Calu3 (cell line): ENCODE measurements around the gene NTF3. TPM values are rescaled to one million over a fixed set of nuclear protein-coding genes. Genes with fewer than 3 reads are reported as not detected.

Experiments
- BruUV-seq: library from RNA; stranded (reverse); fragments of 400-500 nt; replicated peaks from 2 replicates; lab custom pipeline; 2021; lab: Mats Ljungman, UMichigan
- CTCF ChIA-PET: fragments of 300-600 bp; sonication (Branson Sonifier 250); formaldehyde crosslinking; loops from one replicate; lab custom pipeline; 2022; ENCODE audit warnings: antibody characterized with exemption; lab: Charles Lee
- DNase-seq: peaks from one replicate; pipeline ENCODE4 v3.0.0; 2022
- H3K27ac Mint-ChIP-seq: one replicate; pipeline ENCODE4 v1.8.0; 2022; ENCODE audit warnings: mixed read lengths; ENCODE audit not compliant: unreplicated experiment
- H3K27me3 Mint-ChIP-seq: one replicate; pipeline ENCODE4 v1.8.0; 2022; ENCODE audit warnings: mixed read lengths; ENCODE audit not compliant: unreplicated experiment
- H3K36me3 Mint-ChIP-seq: one replicate; pipeline ENCODE4 v1.8.0; 2022; ENCODE audit warnings: mild to moderate bottlenecking, moderate library complexity, mixed read lengths; ENCODE audit not compliant: insufficient read depth, unreplicated experiment
- H3K4me1 Mint-ChIP-seq: one replicate; pipeline ENCODE4 v1.8.0; 2022; ENCODE audit warnings: mild to moderate bottlenecking, low read depth, mixed read lengths; ENCODE audit not compliant: unreplicated experiment
- H3K4me3 Mint-ChIP-seq: one replicate; pipeline ENCODE4 v1.8.0; 2022; ENCODE audit warnings: mild to moderate bottlenecking, low read depth, moderate library complexity, mixed read lengths; ENCODE audit not compliant: unreplicated experiment
- H3K9me3 Mint-ChIP-seq: one replicate; pipeline ENCODE4 v1.8.0; 2022; ENCODE audit warnings: low read depth, mixed read lengths; ENCODE audit not compliant: unreplicated experiment
- intact Hi-C: fragments of 100-400 bp; cut with micrococcal nuclease; formaldehyde crosslinking; loops from one replicate; pipeline ENCODE4 v1.10.0; 2022; ENCODE audit not compliant: unreplicated experiment
- total RNA-seq: library from RNA; stranded (reverse); gene quantifications from 2 replicates; pipeline ENCODE4 v1.2.3, GENCODE V29; 2022
- TF ChIP-seq, protein P1 (sequence below): fragments of 200-600 bp; IDR thresholded peaks from one replicate; pipeline ENCODE4 v1.8.0; 2022; ENCODE audit warnings: antibody characterized with exemption; ENCODE audit not compliant: unreplicated experiment

Gene NTF3
- total RNA-seq, 1 experiment from 2014 or later, result not detected

DNA sequence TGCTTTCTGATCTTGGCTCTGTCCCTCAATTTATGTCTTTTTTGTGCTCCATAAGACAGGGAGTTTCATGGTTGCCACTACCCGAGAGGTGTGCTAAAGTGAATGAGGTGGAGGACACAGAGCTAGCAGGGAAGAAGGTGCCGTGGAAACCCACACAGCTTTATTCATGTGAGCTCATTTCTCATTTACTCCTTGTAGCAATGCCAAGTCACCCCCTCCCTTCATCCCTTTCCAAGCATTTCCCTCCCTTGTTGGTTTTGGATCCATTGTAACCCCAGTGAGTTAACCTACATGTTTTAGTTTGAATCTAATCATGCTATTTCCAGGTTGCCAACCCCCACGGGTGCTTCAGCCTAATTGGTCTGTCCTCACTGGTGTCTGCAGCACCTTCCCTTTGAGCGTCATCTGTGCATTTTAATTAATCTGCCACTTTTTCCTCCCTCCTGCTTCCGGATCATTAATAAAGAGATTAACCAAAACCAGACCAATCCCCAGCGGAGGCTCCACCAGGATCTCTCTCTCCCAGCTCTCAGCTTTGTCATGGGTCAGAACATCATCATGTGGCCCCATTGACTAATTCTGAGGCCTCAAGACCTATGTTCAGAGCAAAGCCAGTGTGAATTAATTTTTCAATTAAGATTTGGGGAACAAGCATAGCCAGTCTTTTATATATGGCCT lies 56.2 kb downstream of the NTF3 start:
- intact Hi-C loops, result no loop called here
- no TSS peak for BruUV-seq
- DNase-seq, result no peak
- Mint-ChIP-seq H3K36me3 (no peaks in the 10 kb centered on the region), H3K27ac (no peak overlapping the region), H3K9me3 (peaks cover 15% of the 10 kb centered on the region), H3K4me3 (no peak overlapping the region), H3K27me3 (no peaks in the 10 kb centered on the region), H3K4me1 (no peaks in the 10 kb centered on the region)
- TF ChIP-seq, protein P1, sequence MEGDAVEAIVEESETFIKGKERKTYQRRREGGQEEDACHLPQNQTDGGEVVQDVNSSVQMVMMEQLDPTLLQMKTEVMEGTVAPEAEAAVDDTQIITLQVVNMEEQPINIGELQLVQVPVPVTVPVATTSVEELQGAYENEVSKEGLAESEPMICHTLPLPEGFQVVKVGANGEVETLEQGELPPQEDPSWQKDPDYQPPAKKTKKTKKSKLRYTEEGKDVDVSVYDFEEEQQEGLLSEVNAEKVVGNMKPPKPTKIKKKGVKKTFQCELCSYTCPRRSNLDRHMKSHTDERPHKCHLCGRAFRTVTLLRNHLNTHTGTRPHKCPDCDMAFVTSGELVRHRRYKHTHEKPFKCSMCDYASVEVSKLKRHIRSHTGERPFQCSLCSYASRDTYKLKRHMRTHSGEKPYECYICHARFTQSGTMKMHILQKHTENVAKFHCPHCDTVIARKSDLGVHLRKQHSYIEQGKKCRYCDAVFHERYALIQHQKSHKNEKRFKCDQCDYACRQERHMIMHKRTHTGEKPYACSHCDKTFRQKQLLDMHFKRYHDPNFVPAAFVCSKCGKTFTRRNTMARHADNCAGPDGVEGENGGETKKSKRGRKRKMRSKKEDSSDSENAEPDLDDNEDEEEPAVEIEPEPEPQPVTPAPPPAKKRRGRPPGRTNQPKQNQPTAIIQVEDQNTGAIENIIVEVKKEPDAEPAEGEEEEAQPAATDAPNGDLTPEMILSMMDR, result no peak
- CTCF ChIA-PET, result no interaction called here

DNA sequence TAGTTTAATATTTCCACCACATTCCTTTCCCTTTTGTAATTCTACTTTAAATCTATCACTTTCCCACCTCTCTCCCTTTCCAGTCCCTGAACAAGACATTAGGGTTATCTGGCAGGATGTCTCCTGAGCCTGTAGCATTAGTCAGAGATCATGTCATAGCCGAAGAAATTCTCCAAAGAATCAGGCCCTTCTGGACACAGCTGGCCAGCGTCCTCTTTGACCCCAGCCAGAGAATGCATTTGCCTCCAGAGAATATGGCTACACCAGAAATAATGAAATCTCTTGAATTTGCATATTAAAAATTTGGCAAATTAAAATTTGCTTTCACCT lies 56.7 kb downstream of the NTF3 start:
- Mint-ChIP-seq H3K27me3 (no peaks in the 10 kb centered on the region), H3K9me3 (peaks cover 17% of the 10 kb centered on the region), H3K4me1 (no peaks in the 10 kb centered on the region), H3K4me3 (no peak overlapping the region), H3K27ac (no peak overlapping the region), H3K36me3 (no peaks in the 10 kb centered on the region)
- TF ChIP-seq, protein P1, result no peak
- CTCF ChIA-PET, result no interaction called here
- intact Hi-C loops, result no loop called here
- DNase-seq, result no peak
- no TSS peak for BruUV-seq

DNA sequence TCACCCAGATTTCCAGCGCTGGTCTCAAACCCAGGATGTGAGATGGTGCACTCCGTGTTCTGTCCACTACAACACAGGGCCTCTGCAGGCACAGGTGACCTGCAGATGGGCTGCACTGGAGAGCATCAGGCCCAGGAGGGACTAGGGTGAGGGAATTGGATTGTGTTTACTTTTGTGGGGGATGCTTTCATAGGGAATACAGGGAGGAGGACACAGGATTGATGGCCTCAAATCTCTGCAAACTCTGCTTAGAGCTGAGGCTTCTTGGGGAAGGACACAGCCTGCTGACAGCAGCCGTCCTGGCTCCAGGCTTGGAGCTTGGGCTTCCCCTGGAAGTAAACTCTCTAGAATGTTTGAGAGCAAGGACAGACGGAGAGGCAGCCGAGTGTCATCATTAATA lies 57.1 kb downstream of the NTF3 start:
- Mint-ChIP-seq H3K9me3 (peaks cover 17% of the 10 kb centered on the region), H3K36me3 (no peaks in the 10 kb centered on the region), H3K27me3 (no peaks in the 10 kb centered on the region), H3K4me3 (no peak overlapping the region), H3K27ac (no peak overlapping the region), H3K4me1 (no peaks in the 10 kb centered on the region)
- TF ChIP-seq, protein P1, result no peak
- CTCF ChIA-PET, result no interaction called here
- no TSS peak for BruUV-seq
- intact Hi-C loops, result no loop called here
- no peak for DNase-seq

DNA sequence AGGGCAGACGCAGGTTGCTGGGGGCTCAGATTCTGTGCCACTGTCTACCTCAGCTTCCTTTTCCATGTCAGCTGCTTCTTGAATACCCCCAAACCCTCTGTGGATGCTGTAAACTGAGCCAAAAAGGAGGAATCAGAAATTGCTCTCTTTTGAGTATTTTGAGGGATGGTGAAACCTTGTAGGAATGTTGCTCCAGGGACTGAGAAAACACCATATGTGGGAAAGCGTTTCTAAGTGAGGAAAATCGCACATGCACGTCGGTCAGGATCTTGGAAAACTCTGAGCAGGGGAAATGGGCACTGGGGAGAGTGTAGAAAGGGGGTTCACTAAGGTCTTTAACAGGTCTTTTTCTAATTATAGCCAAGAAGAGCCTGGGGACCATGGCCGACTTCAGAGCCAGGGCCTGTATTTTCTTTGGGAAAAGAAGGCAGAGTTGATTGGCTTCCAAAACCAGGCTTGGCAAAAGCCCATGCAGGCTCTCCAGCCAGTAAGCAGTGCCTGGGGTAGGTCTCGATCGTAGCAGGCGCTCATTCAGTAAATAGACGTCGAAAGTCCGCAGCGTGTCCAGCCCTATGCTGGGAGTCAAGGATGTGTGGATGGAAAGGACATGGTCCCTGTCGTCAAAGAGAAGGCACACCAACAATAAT lies 58.0 kb downstream of the NTF3 start:
- H3K4me3 Mint-ChIP-seq, result no peak overlapping the region
- intact Hi-C loops, result no loop called here
- no peaks in the 10 kb centered on the region for H3K36me3 Mint-ChIP-seq
- no peak for DNase-seq
- no peaks in the 10 kb centered on the region for H3K4me1 Mint-ChIP-seq
- CTCF ChIA-PET, result no interaction called here
- H3K9me3 Mint-ChIP-seq, result peaks cover 20% of the 10 kb centered on the region
- TF ChIP-seq, protein P1, result no peak
- no TSS peak for BruUV-seq
- H3K27me3 Mint-ChIP-seq, result no peaks in the 10 kb centered on the region
- no peak overlapping the region for H3K27ac Mint-ChIP-seq
